ENCODE results near the gene FGF9. TPM values are rescaled to one million over a fixed set of nuclear protein-coding genes. Genes with fewer than 3 reads are reported as not detected.

FGF9 gene
- 0.61 TPM in 1 of 2 replicates, not detected in the other for total RNA-seq (2013; cell fraction: nucleolus; rRNA removed)
- 0.34 and 0.82 TPM in 2 replicates for total RNA-seq (2014; rRNA removed)
- 0.74 and 1.2 TPM in 2 replicates for total RNA-seq (2014; rRNA removed; fragmentation: Illumina TruSeq; extraction: Trizol)
- total RNA-seq (2021) = 1.1 and 1.3 TPM in 2 replicates
- polyA plus RNA-seq (2011; ENCODE audit: low read depth) = 0.31 TPM
- polyA plus RNA-seq (2011; rRNA removed) = 0.05 and 0.16 TPM in 2 replicates
- 0.03 TPM in 2 replicates for polyA plus RNA-seq (2011; cell fraction: cytosol; rRNA removed)
- 0.10 and 0.15 TPM in 2 replicates for polyA plus RNA-seq (2011; cell fraction: nucleus; rRNA removed)
- polyA plus RNA-seq (2012) = 0.20 TPM in 2 replicates
- 0.73 and 0.82 TPM in 2 replicates for polyA plus RNA-seq (2014; fragmentation: Illumina TruSeq; extraction: Trizol)
- 1 to 10 TPM in 1 of 2 experiments, under 1 TPM in 1; 0.92 to 1.0 TPM for polyA plus RNA-seq (2014; fragmentation: Nextera tagmentation; extraction: Ambion mirVana)
- 0.42 and 1.4 TPM in 2 replicates for polyA plus RNA-seq (2014; rRNA removed)
- 1 to 10 TPM in 1 of 2 experiments, under 1 TPM in 1; 0.48 to 1.5 TPM for polyA plus RNA-seq (2016; fragmentation: Nextera tagmentation; extraction: Ambion mirVana)
- polyA minus RNA-seq (2011; rRNA and poly(A)+ RNA removed) = 0.15 TPM in 1 of 2 replicates, not detected in the other
- not detected in 2 replicates for polyA minus RNA-seq (2011; cell fraction: cytosol; rRNA and poly(A)+ RNA removed)
- under 0.01 and 0.19 TPM in 2 replicates for polyA minus RNA-seq (2011; cell fraction: nucleus; rRNA and poly(A)+ RNA removed)
- Bru-seq, nascent RNA = percentile 28 among the genes with signal in this experiment
- percentile 22 among the genes with signal in this experiment for BruChase-seq, experiment 1, labeled RNA remaining after a 6-hour chase
- BruChase-seq, experiment 2, labeled RNA remaining after a 2-hour chase = percentile 27 among the genes with signal in this experiment
- long read RNA-seq, experiment 1 = 0 reads
- long read RNA-seq, experiment 2, full-length matches to known transcripts = 2 of 4 reads
- long read RNA-seq, experiment 2, partial matches to known transcripts = 0 of 4 reads
- long read RNA-seq, experiment 2, other reads (novel, unspliced or antisense) = 2 of 4 reads

GRCh38 chr13:21670883-21671619, at the start of gene FGF9:
FGF9 (plus strand) TSS chr13:21671073; CDS start chr13:21671913, 840 bp downstream.
- in situ Hi-C loops (cut with MboI) (no loop called here), intact Hi-C loops (cut with micrococcal nuclease; ENCODE audit: unreplicated experiment) (loop anchor here (5.0 kb wide), 2 partner anchors 391 to 446 kb away; no protein-coding TSS in a partner anchor)
- H3K9ac ChIP-seq (ENCODE audit: control insufficient read depth, insufficient read depth, low read length) = peak within 1 kb of the TSS; percentile 39; the same call in 1 of the 2 replicates
- no peak for FAIRE-seq
- H3K4me2 ChIP-seq (ENCODE audit: control insufficient read depth, insufficient read depth) = peak within 1 kb of the TSS; percentile 100
- RAD21 ChIA-PET (ENCODE audit: unreplicated experiment) = no interaction called here
- ATAC-seq = peak; percentile 92
- no peak within 1 kb of the TSS for H3K27ac ChIP-seq (ENCODE audit: control insufficient read depth, insufficient read depth)
- SMC1A ChIA-PET (ENCODE audit: uncharacterized antibody, unreplicated experiment) = no interaction called here
- BruUV-seq (replicated peaks) = no TSS peak
- H3K9me3 ChIP-seq (replicated peaks; ENCODE audit: control insufficient read depth, insufficient read depth, low read length) = no peaks in the 10 kb centered on the region; the same call in 2 of the 3 replicates
- H3K27me3 ChIP-seq (replicated peaks in 1 of 2; ENCODE audit: control insufficient read depth in 2 of 2, insufficient read depth in 2 of 2, low read length in 1 of 2) = peaks cover 15 to 31% of the 10 kb centered on the region in 2 experiments
- 2% methylated on average over 61 of the region's 62 CpGs for WGBS (ENCODE audit: insufficient coverage, insufficient replicate concordance, low lambda C conversion rate, missing lambda C conversion rate)
- H3K36me3 ChIP-seq (ENCODE audit: control insufficient read depth in 2 of 2, insufficient read depth in 2 of 2, low read length in 1 of 2) = no peaks in the 10 kb centered on the region
- peak within 1 kb of the TSS; percentile 75 for H3K4me3 ChIP-seq
- CTCF ChIA-PET = interaction anchor here (0.7 to 1.1 kb wide), 2 partner anchors 33 to 559 kb away, joined by 3 read pairs; no protein-coding TSS in a partner anchor
- H4K20me1 ChIP-seq (ENCODE audit: control insufficient read depth, insufficient read depth) = no peaks in the 10 kb centered on the region
- POLR2A ChIA-PET = no interaction called here
- DNase-seq (ENCODE audit: low read depth, low spot score) = peak; percentile 7
- peak within 1 kb of the TSS; percentile 89 for H2AFZ ChIP-seq (ENCODE audit: control insufficient read depth, low read depth, low read length)
- peaks cover 23% of the 10 kb centered on the region for H3K4me1 ChIP-seq (ENCODE audit: control insufficient read depth, insufficient read depth, low read length)
- no peaks in the 10 kb centered on the region for H3K79me2 ChIP-seq (ENCODE audit: control insufficient read depth, insufficient read depth, low read length)
- TF ChIP-seq TCF3 (IDR thresholded peaks at IDR 0.05; ENCODE audit: borderline replicate concordance, insufficient read depth, low read depth, low read length) = peak; percentile 97
- no peak for TF ChIP-seq EED (IDR thresholded peaks at IDR 0.05; ENCODE audit: low read depth)
- peak; percentile 54; the same call in 1 of the 2 replicates for TF ChIP-seq NKRF (conservative IDR thresholded peaks at IDR 0.05)
- 0 out of 2 replicates have a peak, but pooled peaks have one; percentile 40 for TF ChIP-seq RCOR1 (conservative IDR thresholded peaks at IDR 0.05; ENCODE audit: low read depth, low read length)
- TF ChIP-seq DPF2 (IDR thresholded peaks at IDR 0.05) = peak; percentile 71
- TF ChIP-seq ATF3 (IDR thresholded peaks at IDR 0.05; ENCODE audit: borderline replicate concordance, extremely low read depth, low read depth, low read length) = no peak
- 0 out of 2 replicates have a peak, but pooled peaks have one; percentile 30 for TF ChIP-seq ZSCAN29 (IDR thresholded peaks at IDR 0.05)
- no peak for TF ChIP-seq JUNB (IDR thresholded peaks at IDR 0.05)
- peak; percentile 32; the same call in 1 of the 2 replicates for TF ChIP-seq NR2F1 (conservative IDR thresholded peaks at IDR 0.05)
- no peak for TF ChIP-seq FOS (IDR thresholded peaks at IDR 0.05; ENCODE audit: borderline replicate concordance, extremely low read depth, insufficient read length)
- peak; percentile 33; the same call in 1 of the 2 replicates for TF ChIP-seq ZNF24 (IDR thresholded peaks at IDR 0.05)
- TF ChIP-seq NR2C1 (IDR thresholded peaks at IDR 0.05) = no peak
- TF ChIP-seq KLF5 (IDR thresholded peaks at IDR 0.05; ENCODE audit: partially characterized antibody) = peak; percentile 21
- TF ChIP-seq EGR1 (IDR thresholded peaks at IDR 0.05; ENCODE audit: borderline replicate concordance in 1 of 2, low read depth in 2 of 2, low read length in 2 of 2) = peak in 1 of 2 experiments; percentile 84; a peak in 2 of 3 replicates
- TF ChIP-seq ZNF622 (IDR thresholded peaks at IDR 0.05) = no peak

All from GM12878 (cell line).